Measurements from ENCODE around the gene BHLHA9.

- TF ChIP-seq POLR2AphosphoS5 (IDR thresholded peaks at IDR 0.05; ENCODE audit: low read depth, low read length) (no peak), TAF1 (IDR thresholded peaks at IDR 0.05; ENCODE audit: borderline replicate concordance, insufficient read depth, low read length) (no peak), SIN3A (IDR thresholded peaks at IDR 0.05; ENCODE audit: borderline replicate concordance, insufficient read depth, low read length) (no peak)
- TF ChIP-seq, protein P1, sequence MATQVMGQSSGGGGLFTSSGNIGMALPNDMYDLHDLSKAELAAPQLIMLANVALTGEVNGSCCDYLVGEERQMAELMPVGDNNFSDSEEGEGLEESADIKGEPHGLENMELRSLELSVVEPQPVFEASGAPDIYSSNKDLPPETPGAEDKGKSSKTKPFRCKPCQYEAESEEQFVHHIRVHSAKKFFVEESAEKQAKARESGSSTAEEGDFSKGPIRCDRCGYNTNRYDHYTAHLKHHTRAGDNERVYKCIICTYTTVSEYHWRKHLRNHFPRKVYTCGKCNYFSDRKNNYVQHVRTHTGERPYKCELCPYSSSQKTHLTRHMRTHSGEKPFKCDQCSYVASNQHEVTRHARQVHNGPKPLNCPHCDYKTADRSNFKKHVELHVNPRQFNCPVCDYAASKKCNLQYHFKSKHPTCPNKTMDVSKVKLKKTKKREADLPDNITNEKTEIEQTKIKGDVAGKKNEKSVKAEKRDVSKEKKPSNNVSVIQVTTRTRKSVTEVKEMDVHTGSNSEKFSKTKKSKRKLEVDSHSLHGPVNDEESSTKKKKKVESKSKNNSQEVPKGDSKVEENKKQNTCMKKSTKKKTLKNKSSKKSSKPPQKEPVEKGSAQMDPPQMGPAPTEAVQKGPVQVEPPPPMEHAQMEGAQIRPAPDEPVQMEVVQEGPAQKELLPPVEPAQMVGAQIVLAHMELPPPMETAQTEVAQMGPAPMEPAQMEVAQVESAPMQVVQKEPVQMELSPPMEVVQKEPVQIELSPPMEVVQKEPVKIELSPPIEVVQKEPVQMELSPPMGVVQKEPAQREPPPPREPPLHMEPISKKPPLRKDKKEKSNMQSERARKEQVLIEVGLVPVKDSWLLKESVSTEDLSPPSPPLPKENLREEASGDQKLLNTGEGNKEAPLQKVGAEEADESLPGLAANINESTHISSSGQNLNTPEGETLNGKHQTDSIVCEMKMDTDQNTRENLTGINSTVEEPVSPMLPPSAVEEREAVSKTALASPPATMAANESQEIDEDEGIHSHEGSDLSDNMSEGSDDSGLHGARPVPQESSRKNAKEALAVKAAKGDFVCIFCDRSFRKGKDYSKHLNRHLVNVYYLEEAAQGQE (IDR thresholded peaks at IDR 0.05; ENCODE audit: insufficient read depth in 1 of 2, low read depth in 2 of 2, low read length in 2 of 2), result no peak
These were observed 2.5 kb downstream of the BHLHA9 start for GRCh38 chr17:1272701-1273100.
